ENCODE data around the gene POLD4. TPM values are rescaled to one million over a fixed set of nuclear protein-coding genes. Genes with fewer than 3 reads are reported as not detected.

Gene POLD4
- total RNA-seq, 1 experiment from 2014 or later: 78.7 TPM

- Histone ChIP-seq H3K27me3 (ENCODE audit: control insufficient read depth, insufficient read depth, low read length) (no peaks in the 10 kb centered on the region), H3K27ac (ENCODE audit: low read length) (peak overlapping the region; percentile 68), H3K4me1 (ENCODE audit: control insufficient read depth, insufficient read depth, low read length) (peaks cover 75% of the 10 kb centered on the region), H3K4me3 (ENCODE audit: low read depth in 2 of 2, low read length in 2 of 2) (no peak overlapping the region), H3K9me3 (ENCODE audit: control insufficient read depth, insufficient read depth, low read depth, low read length) (no peaks in the 10 kb centered on the region), H3K36me3 (ENCODE audit: control insufficient read depth, insufficient read depth, low read length) (no peaks in the 10 kb centered on the region; the same call in 1 of the 2 replicates)
- intact Hi-C loops (cut with micrococcal nuclease; ENCODE audit: unreplicated experiment) (no loop called here), in situ Hi-C loops (cut with HindIII; ENCODE audit: low pct_unique_long_range_greater_than_20kb, low sequenced_read_pairs) (no loop called here)
- BruUV-seq (replicated peaks): no TSS peak
- ChIA-PET POLR2A (interaction anchor here (0.6 kb wide), 1 partner anchor 138 kb away, joined by 3 read pairs; no protein-coding TSS in a partner anchor), CTCF (interaction anchor here (4.4 to 7.7 kb wide), 2 partner anchors 7 to 24 kb away, joined by 58 to 207 read pairs; partner anchors contain the start of genes CLCF1 and POLD4)
- DNase-seq (ENCODE audit: low read depth, low spot score) (no peak), ATAC-seq (no peak)
- TF ChIP-seq TCF7L2 (IDR thresholded peaks at IDR 0.05; ENCODE audit: low read depth, low read length): no peak
- TF ChIP-seq REST (IDR thresholded peaks at IDR 0.05; ENCODE audit: insufficient read depth in 1 of 2, low read depth in 2 of 2, low read length in 1 of 2): no peak
- TF ChIP-seq CTCF (IDR thresholded peaks at IDR 0.05): no peak
- no peak for TF ChIP-seq POLR2AphosphoS5 (IDR thresholded peaks at IDR 0.05; ENCODE audit: low read depth, low read length)
- TF ChIP-seq SIN3A (IDR thresholded peaks at IDR 0.05; ENCODE audit: borderline replicate concordance, insufficient read depth, low read depth, low read length): no peak
These were observed 25.2 kb upstream of the POLD4 start for GRCh38 chr11:67378544-67378943.

- no peak for DNase-seq (ENCODE audit: low read depth, low spot score)
- CTCF ChIA-PET: interaction anchor here (0.5 to 7.7 kb wide), 2 partner anchors 23 to 168 kb away, joined by 4 to 207 read pairs; partner anchors contain the start of gene POLD4
These were observed 23.8 kb upstream of the POLD4 start for GRCh38 chr11:67376873-67377808.

More at GRCh38 chr11:67376873-67377808, 23.8 kb upstream of the POLD4 start:
- H3K4me3 ChIP-seq (ENCODE audit: low read depth in 2 of 2, low read length in 2 of 2): no peak overlapping the region
- POLR2A ChIA-PET: interaction anchor here (1.0 kb wide), 1 partner anchor 24 kb away, joined by 4 read pairs; the partner anchor contains the start of gene PPP1CA
- no peaks in the 10 kb centered on the region for H3K9me3 ChIP-seq (ENCODE audit: control insufficient read depth, insufficient read depth, low read depth, low read length)
- no peak for ATAC-seq
- no peak for TF ChIP-seq TCF7L2 (IDR thresholded peaks at IDR 0.05; ENCODE audit: low read depth, low read length)
- H3K27ac ChIP-seq (ENCODE audit: low read length): peak overlapping the region; percentile 80
- in situ Hi-C loops (cut with HindIII; ENCODE audit: low pct_unique_long_range_greater_than_20kb, low sequenced_read_pairs) (no loop called here), intact Hi-C loops (cut with micrococcal nuclease; ENCODE audit: unreplicated experiment) (no loop called here)
- H3K27me3 ChIP-seq (ENCODE audit: control insufficient read depth, insufficient read depth, low read length): no peaks in the 10 kb centered on the region
- H3K36me3 ChIP-seq (ENCODE audit: control insufficient read depth, insufficient read depth, low read length): no peaks in the 10 kb centered on the region; the same call in 1 of the 2 replicates
- peaks cover 71% of the 10 kb centered on the region for H3K4me1 ChIP-seq (ENCODE audit: control insufficient read depth, insufficient read depth, low read length)
- BruUV-seq (replicated peaks): no TSS peak
